GM19463 (cell line): Measurements from ENCODE around the gene POP7.

Experiments
- ATAC-seq: cut with Tn5 transposase; IDR thresholded peaks from one replicate; pipeline ENCODE4 v1.9.1; 2021; ENCODE audit warnings: mild to moderate bottlenecking, moderate library complexity; ENCODE audit not compliant: unreplicated experiment

Gene POP7

DNA sequence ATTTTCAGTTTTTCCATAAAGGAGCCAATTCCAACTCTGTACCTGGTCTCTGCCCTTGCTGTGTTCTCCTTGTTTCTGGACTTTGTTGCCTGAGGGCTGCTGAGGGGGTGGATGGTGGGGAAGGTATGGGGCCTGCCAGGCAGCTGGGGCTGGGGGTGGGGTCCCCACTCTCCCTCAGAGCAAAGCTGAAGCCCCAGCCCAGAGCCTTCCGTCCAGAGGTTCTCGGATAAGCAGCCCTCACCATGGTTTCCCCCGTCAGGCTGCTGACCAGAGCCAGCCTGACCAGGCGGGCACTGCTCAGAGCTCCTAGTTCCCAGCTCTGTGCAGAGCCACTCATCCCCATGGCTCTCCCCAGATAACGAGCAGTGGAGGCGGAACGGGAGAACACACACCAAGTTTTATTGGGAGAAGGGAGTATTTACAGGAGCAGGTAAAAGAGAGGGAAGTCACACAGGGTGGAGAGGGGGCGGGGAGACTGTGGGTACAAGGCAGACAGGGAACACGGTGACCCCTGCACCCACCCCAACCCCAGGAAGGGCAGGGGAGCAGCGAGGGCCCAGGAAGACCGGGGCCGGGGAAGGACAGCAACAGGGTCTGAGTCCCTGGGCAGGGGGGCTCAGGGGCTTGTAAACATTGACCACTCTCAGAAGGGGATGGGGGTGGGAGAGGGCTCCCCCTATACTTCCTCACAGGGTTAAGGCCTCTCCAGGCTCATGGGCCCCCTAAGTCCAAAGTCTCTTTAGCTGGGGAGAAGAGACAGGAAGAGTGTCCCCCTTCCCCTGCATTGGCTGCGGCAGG is 26.6 kb upstream of the POP7 start:
- ATAC-seq = no peak

DNA sequence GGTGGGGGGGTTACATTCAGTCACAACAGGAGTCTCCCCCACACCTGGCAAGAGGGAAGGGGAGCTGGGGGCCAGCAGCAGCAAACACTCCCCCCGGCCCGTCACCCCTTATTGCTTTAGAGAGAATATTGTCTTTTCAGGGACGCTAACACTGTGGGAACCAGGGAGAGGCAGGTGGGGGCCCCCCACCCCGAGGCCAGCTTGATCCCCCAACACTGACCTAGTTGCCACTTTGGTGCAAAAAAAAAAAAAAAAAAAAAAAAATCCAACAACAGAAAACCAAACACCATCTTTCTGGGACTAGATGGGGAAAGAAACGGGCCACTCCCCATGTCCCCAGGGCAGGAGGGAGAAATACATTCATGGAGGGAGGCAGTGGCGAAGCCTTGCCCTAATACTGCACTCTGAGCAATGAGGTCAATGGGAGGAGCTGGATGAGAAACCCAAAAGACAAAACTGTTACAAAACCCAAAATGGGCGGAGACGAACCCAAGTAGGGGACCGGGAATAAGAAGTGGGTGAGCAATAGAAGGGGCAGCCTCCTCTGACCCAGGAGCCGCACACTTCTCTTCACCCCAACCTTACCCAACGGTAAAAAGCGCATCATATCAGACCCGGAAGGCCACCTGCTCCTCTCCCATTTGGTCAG is 25.9 kb upstream of the POP7 start:
- no peak for ATAC-seq

DNA sequence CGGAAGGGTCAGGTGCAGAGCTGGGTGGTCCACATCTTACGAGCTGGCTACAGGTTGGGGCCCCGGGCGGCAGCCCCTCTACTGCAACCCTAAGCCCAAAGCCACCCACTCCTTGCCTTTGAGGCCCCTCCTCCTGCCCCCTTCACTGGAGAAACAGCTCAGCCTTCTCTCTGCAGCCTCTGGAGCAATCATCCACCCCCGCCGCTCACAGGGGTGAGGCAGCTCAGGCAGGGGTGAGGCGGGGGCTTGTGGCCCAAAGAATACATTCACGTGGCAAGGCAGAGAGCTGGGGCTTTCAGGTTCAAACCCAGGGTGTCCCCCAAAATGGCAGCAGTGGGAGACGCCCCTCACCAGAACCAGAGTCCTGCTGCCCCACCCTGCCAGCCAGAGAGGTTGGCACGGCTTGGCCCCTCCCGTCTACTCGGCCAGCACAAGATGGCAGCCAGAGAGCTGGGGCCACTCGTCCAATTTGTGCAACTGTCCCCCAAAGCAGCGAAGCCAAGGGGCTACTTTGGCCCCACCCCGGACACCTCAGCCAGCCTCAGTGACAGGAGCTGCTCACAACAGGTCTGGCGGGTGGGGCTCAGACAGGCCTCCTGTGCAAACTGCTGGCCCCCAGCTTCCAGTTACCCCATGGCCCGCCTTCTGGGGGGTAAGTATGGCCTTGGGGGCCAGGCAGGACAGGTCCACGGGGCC is 25.2 kb upstream of the POP7 start:
- no peak for ATAC-seq

DNA sequence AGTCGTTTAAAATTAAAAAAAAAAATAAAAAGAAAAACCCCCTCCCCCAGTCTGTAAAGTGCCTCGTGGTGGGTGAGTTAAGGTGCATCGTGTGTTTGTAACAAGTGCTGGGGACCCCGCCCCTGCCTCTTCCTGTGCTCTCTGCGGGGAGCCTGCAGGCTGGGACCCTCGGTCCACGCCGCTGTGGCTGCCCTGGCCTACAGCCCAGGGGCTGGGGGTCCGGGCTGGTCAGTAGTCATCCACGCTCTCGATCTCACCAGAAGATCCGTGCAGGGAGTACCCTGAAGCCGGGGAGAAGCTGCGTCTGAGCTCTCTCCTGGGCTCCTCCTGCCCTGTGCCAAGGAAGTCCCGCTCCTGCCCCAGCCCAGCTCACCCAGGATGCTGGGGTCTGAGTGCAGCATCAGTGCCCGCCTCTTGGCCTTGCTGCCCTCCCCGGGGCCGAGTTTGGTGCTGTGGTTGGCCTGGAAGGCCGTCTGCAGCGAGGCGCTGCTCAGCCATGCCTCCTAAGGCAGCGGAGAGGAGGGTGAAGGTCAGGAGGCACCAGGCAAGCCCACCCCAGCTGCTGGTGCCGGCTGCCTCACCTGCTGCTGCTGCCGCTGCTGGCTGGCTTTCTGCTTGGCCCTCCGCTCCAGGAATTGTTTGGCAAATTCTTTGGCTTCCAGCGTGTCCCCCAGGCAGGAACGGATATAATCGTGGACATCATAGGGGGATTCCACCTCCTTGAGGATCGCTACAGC is 24.3 kb upstream of the POP7 start:
- ATAC-seq = no peak

DNA sequence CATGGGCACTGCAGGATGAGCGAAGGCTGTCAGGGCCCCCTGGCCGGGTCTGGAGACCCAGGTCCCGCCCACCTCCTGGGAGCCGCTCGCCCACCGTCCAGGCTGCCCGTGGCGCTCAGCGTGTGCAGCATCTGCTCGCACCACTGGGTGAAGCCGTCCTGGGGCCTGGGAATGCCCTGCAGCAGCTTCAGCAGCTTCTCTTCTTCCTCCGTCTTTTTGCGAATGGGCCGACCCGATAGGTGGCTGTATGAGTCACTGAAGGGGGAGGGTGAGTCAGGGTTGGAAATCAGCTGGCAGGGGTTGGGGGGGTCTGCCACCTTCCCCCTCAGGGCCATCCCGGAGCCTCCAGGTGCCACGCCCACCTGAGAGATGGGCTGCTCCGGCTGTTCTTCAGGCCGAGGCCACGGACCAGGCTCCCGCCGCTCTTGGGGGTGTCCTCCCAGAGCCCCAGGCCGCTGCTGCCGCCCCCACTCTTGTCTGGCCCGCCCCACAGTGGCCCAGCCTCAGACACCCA is 23.6 kb upstream of the POP7 start:
- no peak for ATAC-seq

DNA sequence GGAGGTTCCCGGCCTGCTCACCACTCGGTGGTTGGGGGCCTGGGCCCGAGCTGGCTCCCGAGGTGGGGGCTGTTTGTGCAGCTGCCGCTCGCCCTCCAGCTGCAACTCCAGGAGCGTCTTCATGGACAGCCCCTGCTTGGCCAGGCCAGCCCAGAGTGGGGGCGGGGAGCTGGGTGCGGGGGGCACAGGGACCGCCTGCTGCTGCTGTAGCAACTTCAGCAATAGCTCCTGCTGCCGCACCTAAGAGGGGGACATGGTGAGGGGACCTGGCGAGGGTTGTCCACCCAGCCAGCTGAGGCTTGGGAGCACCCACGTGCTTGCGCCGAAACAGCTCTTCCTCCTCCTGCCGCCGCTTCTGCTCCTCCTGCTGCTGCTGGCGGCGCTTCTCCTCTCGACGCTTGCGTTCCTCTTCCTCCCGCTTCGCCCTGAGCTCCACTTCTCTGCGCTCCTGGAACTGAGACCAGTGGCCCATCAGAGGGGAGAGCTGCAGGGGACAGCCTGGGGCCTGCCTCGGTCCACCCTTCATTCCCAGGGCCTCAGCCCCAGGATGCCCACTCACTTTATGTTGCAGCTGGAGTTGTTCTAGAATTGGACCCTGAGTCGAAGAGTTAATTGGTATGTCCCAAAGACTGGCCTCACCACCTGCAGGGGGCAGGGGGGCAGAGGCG is 22.8 kb upstream of the POP7 start:
- ATAC-seq = no peak

DNA sequence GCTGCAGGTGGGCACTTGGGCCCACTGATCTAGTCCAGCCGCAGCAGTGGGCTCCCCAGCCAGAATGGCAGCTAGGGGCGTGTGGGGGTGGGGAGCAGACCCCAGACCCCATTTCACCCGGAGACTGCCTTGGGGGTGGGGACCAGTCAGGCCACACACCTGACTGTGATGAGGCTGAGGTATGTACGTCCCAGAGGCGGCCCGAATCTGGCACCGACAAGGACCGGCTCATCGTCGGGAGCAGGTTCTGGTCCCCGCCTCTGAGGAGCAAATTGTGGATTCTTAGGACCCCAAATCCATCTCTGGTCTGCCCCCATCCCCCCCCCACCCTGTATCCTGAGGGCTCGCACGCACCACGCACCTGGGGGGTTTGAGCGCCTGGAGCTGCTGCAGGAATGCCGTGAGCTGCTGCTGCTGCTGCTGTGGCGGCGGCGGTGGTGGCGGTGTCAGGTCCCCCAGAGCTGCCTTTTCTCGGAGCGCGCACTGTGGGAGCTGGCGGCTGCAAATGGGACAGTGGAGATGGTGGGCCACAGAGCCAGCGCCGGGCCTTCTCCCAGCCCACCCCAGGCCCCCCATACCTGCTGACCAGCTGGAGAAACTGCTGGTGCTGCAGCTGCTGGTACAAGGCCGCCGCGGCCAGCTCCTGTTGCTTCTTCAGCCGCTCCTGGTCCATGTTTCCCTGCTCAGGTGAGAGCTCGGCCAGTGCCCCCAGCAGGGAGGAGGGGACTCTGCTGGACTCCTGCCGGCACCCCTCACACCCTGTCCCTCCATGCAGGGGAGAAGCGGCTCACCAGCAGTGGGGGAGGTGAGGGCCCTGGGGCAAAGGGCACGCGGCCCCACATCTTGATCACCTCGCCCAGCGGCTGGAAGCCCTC is 22.0 kb upstream of the POP7 start:
- no peak for ATAC-seq

DNA sequence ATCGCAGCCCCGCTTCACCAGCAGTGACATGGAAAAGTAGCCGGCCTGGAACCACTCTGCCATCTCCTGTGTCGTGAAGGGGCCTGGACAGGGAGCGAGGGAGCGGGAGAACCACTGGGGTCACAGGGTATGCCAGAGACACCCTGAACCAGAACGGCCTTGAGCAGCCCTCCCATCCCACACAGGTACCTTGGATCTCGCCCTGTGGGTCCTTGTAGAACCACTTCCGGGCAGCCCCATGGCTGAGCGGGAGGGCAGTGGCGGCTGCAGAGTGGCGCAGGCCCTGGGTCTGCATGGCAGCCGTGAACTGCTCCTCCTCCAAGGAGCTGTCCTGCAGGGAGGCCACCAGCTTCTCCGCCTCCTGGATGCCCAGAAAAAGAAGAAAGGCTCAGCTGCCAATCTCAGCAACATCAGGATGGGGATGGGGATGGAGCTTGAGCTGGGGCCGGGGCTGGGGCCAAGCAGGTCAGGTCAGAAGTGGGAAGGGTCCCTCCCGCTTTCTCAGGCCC is 21.3 kb upstream of the POP7 start:
- no peak for ATAC-seq

DNA sequence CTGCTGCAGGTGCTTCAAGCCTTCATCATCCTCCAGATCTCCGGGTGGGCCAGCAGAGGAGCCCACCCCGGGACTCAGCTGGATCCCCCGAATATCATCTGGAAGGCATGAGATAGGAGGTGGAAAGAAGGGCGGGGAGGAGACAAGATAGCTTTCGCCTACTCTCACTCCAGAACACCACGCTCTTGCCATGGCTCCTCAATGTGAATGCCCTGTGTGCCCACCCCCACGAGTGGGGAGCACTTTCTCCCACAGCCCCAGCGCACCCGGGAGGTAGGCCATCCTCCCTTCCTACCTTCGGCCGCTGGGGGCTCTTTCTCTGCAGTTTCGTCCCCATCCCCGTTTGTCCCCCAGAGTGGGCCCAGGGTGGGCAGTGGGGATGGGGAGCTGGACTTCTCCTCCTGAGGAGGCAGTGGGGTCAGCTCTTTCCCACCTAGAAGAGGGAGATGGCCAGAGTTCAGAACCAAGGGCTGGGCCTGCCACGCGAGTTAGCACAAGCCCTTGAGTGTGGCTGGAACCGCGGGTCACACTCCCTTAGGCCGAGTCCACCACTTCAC is 20.8 kb upstream of the POP7 start:
- no peak for ATAC-seq

DNA sequence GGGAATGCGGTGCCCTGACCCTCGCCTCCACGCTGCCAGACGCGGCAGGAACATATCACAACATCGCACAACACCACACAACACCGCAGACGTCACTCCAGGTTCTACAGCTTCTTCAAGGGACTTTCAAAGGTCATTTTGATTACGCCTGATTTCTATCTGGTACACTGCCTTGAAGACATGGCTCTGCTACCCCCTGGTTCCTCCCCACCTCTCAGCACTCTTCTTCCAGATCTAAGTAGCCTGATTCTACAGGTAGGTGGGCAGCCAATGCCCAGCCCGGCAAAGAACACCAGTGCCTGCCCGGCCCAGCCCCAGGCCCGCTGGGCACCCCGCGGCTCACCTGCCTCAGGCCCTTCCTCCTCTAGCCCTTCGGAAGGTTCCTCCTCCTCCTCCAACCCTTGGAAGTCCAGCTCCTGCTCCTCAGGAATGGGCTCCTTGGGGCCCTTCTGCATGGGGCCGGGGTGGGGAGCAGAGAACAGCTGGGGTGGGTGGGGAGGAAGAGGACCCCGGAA is 20.2 kb upstream of the POP7 start:
- no peak for ATAC-seq

DNA sequence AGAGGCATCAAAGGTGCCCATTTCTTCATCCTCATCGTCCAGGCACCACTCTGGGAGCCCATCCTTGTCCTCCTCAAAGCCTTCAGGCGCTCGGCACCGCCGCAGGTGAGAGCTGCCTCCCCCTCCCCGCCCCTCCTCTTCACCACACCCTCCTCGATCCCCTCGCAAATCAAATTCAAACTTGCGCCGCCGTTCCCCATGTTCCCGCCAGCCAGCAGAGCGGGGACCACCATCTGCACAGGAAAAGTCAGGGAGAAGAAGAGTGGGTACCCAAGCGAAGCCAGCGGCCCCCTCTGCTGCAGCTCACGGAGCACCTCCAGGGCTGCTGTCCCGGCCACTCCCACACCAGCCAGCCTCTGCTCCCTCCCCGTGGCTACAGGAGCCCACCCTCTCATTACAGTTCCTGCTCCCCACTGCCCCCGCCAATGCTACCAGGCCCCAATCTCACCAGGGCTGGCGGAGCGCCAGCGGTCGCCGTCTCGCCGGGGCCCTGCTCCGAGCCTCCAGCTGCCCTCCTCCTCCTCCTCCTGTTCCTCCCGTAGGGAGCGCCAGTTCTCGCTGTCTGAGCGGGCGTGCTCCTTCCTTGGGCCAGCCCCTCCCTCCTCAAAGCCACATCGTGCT is 19.6 kb upstream of the POP7 start:
- no peak for ATAC-seq

DNA sequence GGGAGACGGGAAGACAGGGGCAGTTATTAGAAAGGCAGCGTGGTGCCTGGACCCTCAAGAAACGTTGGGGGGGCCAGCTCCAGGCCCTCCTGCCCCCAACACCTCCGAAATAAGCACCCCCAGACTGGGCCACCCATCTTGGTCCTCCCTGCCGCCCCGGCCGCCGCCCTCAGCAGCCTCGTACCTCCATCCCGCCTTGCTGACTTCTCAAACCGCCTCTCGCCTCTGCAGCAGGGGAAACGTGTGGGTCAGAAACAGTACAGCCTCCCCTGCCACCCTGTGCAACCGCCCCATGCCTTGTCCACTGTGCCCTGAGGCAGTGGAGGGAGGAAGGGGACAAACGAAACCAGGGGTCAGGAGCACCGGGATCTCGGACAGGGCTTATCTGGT is 19.1 kb upstream of the POP7 start:
- no peak for ATAC-seq

DNA sequence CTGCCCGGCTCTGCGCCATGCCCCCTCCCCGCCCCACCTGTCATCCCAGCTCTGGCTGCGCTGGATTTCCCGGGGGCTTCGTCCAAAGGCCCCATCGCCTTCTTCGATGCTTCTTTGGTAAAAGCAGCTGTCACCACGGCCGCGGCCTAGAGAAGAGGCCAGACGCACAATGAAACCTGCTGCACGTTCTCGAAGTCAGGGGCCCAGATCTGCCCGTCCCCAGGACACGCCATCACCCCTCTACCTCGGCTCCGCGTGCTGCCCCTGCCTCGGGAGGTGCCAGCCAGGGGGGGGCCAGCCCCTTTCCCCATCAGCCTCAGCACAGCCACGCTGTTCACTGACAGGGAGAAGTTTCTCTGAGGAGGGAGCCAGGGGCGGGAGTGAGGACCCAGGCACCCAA is 18.7 kb upstream of the POP7 start:
- ATAC-seq = no peak

DNA sequence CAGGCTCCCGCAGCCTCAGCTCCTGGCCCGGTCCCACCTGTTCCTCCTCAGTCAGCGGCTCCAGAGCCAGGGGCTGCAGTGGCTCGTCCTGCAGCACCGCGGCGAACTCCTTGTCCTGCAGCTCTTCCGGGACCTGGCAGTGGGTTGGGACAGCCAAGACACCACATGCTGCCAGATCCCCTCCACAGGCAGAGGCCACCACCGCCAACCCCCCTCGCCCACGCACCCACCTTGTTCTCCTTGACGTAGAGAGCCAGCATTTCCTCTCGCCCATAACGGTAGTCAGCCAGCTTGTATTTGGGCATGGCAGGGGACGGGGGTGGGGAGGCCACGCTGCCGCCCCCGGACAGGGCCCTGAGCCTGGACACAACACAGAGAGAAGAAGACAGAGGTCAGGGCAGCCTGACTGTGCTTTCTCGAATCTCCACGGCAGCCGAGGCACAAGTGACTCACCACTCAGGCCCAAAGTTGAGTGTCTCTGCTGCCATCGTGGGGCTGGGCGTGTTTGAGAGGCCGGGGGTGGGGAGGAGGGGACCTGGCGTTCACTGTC is 18.1 kb upstream of the POP7 start:
- no peak for ATAC-seq

DNA sequence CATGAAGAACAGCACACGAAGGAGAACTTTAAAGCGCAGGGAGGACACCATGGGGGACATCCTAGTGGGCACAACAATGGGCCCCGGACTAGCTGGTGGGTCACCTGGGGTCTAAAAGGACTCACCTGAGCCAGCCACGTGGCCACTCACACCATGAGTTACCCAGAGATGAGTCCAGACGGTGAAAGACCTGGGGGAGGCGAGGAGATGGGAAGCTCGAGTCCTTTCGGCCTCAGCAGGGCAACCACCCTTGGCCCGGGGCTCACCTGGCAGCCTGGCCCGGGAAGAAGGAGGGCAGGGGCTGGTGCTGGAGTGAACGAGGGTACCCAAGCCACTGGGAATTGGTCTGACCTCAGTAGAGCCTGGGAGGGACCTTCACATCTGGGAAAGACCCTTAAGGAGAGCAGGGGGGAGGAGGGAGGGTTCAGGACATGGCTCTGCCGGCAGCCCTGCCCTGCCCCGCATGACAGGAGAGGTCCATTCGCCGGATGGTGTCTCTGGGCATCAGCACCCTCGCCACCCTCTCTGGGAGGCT is 17.5 kb upstream of the POP7 start:
- no peak for ATAC-seq

DNA sequence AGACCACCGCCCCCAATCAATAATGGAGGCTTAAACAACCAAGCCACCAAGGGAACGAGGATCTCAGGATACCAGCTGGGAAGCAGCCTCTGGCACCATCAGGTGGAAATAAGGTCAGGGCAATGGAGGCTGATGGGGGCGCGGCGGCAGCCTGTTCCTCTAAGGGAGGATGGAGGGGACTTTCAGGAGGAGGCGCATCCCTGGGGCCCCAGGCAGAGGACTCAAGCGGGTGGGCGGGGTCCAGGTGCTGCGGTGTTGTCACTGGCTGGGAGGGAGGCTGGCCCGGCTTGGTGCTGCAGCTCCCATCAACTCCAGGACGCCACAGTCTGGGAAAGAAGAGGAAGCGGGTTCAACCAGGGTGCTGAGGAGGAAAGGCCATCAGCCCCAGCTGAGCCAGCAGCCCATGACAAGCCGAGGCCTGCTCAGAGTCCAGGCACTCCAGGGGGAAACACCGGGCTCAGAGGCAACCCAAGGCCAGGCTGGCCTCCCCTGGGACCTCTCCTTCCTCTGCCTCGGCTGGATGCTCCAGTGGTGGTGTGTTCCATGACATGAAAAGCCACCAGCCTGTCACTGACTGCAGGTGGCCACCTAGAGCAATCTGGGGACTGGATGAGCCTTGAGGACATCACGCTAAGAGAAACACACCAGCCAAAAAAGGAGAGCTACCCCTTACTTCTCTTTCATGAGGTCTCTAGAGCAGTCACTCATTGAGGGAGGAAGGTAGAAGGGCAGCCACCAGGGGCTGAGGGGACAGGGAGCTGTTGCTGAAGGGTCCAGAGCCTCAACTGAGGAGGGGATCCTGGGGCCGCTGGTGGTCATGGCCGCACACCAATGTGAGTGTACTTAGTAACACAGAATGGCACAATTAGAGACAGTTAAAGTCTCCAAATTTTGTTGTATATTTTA is 16.4 kb upstream of the POP7 start:
- no peak for ATAC-seq
